Heart right ventricle (tissue), 16 donors: Measurements from ENCODE around the gene PTPRM. TPM values are rescaled to one million over a fixed set of nuclear protein-coding genes. Genes with fewer than 3 reads are reported as not detected.

Source experiments
- ATAC-seq, 8 donors: fragments of 200-7000 bp; cut with Tn5 transposase; one replicate each; pipeline ENCODE4 v1.9.1; 2020; ENCODE audit warnings: mild to moderate bottlenecking in 8 of 8, moderate library complexity in 8 of 8, moderate number of reproducible peaks in 1 of 8
- DNase-seq, 2 donors: peaks; one replicate each; pipeline ENCODE4 v3.0.0-alpha.2; 2020
- H3K27ac ChIP-seq, 10 donors: fragments of 200-600 bp; sonication (generic) in 2 of 10; one replicate each; pipeline versions ENCODE4 v1.5.0 to v1.8.0; 2020 to 2022; ENCODE audit warnings: mild to moderate bottlenecking in 3 of 10
- H3K27me3 ChIP-seq, 7 donors: fragments of 200-600 bp; one replicate each; pipeline ENCODE4 v1.8.0; 2021 to 2022; ENCODE audit warnings: mild to moderate bottlenecking in 2 of 7
- H3K36me3 ChIP-seq, 9 donors: fragments of 200-600 bp; sonication (generic) in 1 of 9; one replicate each; pipeline versions ENCODE4 v1.5.0 to v1.8.0; 2020 to 2022; ENCODE audit warnings: mild to moderate bottlenecking in 2 of 9
- H3K4me1 ChIP-seq, 9 donors: fragments of 200-600 bp; sonication (generic) in 1 of 9; one replicate each; pipeline versions ENCODE4 v1.5.0 to v1.8.0; 2020 to 2022; ENCODE audit warnings: mild to moderate bottlenecking in 4 of 9
- H3K4me3 ChIP-seq, 10 donors: fragments of 200-600 bp; sonication (generic) in 2 of 10; one replicate each; pipeline versions ENCODE4 v1.5.0 to v1.8.0; 2020 to 2022; ENCODE audit warnings: mild to moderate bottlenecking in 7 of 10, moderate library complexity in 2 of 10
- H3K9me3 ChIP-seq, 11 donors: fragments of 200-600 bp in 10 of 11; sonication (generic) in 2 of 11; one replicate each; pipeline versions ENCODE4 v1.5.0 to v1.8.0; 2013 to 2022; ENCODE audit warnings: mild to moderate bottlenecking in 2 of 11, control low read depth in 1 of 11, moderate library complexity in 1 of 11
- CTCF ChIP-seq, 9 donors: fragments of 200-600 bp; sonication (generic) in 2 of 9; IDR thresholded peaks; one replicate each; pipeline versions ENCODE4 v1.5.0 to v1.8.0; 2021 to 2022; ENCODE audit warnings: antibody characterized with exemption in 9 of 9, mild to moderate bottlenecking in 5 of 9, moderate library complexity in 1 of 9
- WGBS, 2 donors: extraction: QIAGEN DNeasy Blood & Tissue Kit; methylation state at CpG; one replicate each; pipeline ENCODE4 v1.1.7; 2013; ENCODE audit warnings: inconsistent platforms in 1 of 2; 5-methylcytosine and 5-hydroxymethylcytosine counted together
- intact Hi-C, 10 donors: fragments of 100-400 bp; cut with DNase I; formaldehyde crosslinking; loops; one replicate each; pipeline versions ENCODE4 v1.11.1 to v1.14.2; 2022
- polyA plus RNA-seq, 2 donors: library from polyadenylated mRNA; stranded (reverse); fragments of 200-250 nt; gene quantifications; one replicate each; pipeline ENCODE4 v1.2.3, GENCODE V29; 2013
- total RNA-seq, 10 donors: library from RNA; stranded (reverse); fragmentation: NEBNext Ultra II Directional in 3 of 10; extraction: Animal tissue kit (Norgen Biotek cat#: 25700) in 3 of 10; gene quantifications; one replicate each; pipeline versions ENCODE4 v1.2.1 to v1.2.4, GENCODE V29; 2021 to 2023
- donor health status: Arrhythmogenic right ventricular cardiomyopathy.
- donor health status: ischemic (EF 13 %, LVEDD 7.1; RV severe dilation, severe dysfunction).
- donor health status: healthy with polysubstance abuse.
- donor health status: DM: no; HTN: yes; CAD: no.
- donor health status: DM: no; HTN: no; CAD: no.
- donor health status: ischemic (EF 25% LVEDD 6.9; RV normal size, moderate dysfunction).
- donor health status: ischemic (EF 25% LVEDD 5.7; RV mildly dilated, moderate dysfunction).
- donor health status: healthy.
- donor health status: DM: yes; HTN: yes; CAD: no.
- donor health status: Ischemic cardiomyopathy.
- donor health status: ischemic (EF 35%, LVEDD 5.7; RV mildly dilated, moderate dysfunction).
- donor health status: nonischemic (EF 11% LVEDD 7.7; RV severe dilation, severe dysfunction).
- donor health status: DM: yes; HTN: yes; CAD: no.
- donor health status: PGD.
- donor health status: ischemic (EF 29% LVEDD 5.4; RV normal size, mild dysfunction).
- donor health status: nonischemic (EF 23%, LVEDD 6.1; RV moderate dilation, normal function).

The PTPRM gene
- total and polyA plus RNA-seq, 12 donors: 81.7 to 170 (median 132) TPM

GRCh38 chr18:7723558-7723957 is 156.4 kb downstream of the PTPRM start:
- 78 to 82% methylated on average over 8 of the region's 8 CpGs for WGBS, 2 donors
- TF ChIP-seq CTCF (IDR thresholded peaks at IDR 0.05): no peak
- H3K27ac ChIP-seq: peak overlapping the region in 1 of 10 donors; percentile 4
- H3K36me3 ChIP-seq: no peaks in the 10 kb centered on the region
- peaks cover 0 to 70% (median 51%) of the 10 kb centered on the region in 9 donors for H3K4me1 ChIP-seq
- H3K27me3 ChIP-seq: no peaks in the 10 kb centered on the region
- DNase-seq (no peak), ATAC-seq (peak in 2 of 8 donors; percentile 27 to 28)
- peaks cover 0 to 5% (median 0%) of the 10 kb centered on the region in 11 donors for H3K9me3 ChIP-seq
- intact Hi-C loops: no loop called here
- no peak overlapping the region for H3K4me3 ChIP-seq

- Histone ChIP-seq H3K4me1 (peaks cover 0 to 87% (median 49%) of the 10 kb centered on the region in 9 donors), H3K27me3 (no peaks in the 10 kb centered on the region), H3K27ac (no peak overlapping the region), H3K4me3 (no peak overlapping the region), H3K36me3 (no peaks in the 10 kb centered on the region), H3K9me3 (no peaks in the 10 kb centered on the region)
- WGBS, 2 donors: 90 to 92% methylated on average over 9 of the region's 9 CpGs
- intact Hi-C loops: no loop called here
- peak in 2 of 8 donors; percentile 20 to 38 for ATAC-seq
- TF ChIP-seq CTCF (IDR thresholded peaks at IDR 0.05): no peak
- no peak for DNase-seq
Measured at GRCh38 chr18:7725473-7725872, 158.4 kb downstream of the PTPRM start.

- Histone ChIP-seq H3K4me3 (no peak overlapping the region), H3K27me3 (no peaks in the 10 kb centered on the region), H3K9me3 (no peaks in the 10 kb centered on the region), H3K36me3 (no peaks in the 10 kb centered on the region), H3K27ac (no peak overlapping the region), H3K4me1 (peaks cover 0 to 86% (median 45%) of the 10 kb centered on the region in 9 donors)
- no peak for TF ChIP-seq CTCF (IDR thresholded peaks at IDR 0.05)
- 91 to 92% methylated on average over 10 of the region's 10 CpGs for WGBS, 2 donors
- DNase-seq (no peak), ATAC-seq (peak in 3 of 8 donors; percentile 17 to 29 (median 28))
- intact Hi-C loops: no loop called here
Measured at GRCh38 chr18:7725897-7726296, 158.8 kb downstream of the PTPRM start.

- Histone ChIP-seq H3K4me1 (peaks cover 0 to 82% (median 45%) of the 10 kb centered on the region in 9 donors), H3K9me3 (no peaks in the 10 kb centered on the region), H3K27me3 (no peaks in the 10 kb centered on the region), H3K27ac (peak overlapping the region in 1 of 10 donors; percentile 37), H3K4me3 (no peak overlapping the region), H3K36me3 (no peaks in the 10 kb centered on the region)
- WGBS, 2 donors: 51 to 71% methylated on average over 2 of the region's 2 CpGs
- DNase-seq (no peak), ATAC-seq (no peak)
- TF ChIP-seq CTCF (IDR thresholded peaks at IDR 0.05): no peak
- intact Hi-C loops: no loop called here
Measured at GRCh38 chr18:7726522-7726921, 159.4 kb downstream of the PTPRM start.
